SK-N-SH (cell line): ENCODE results near the gene SFMBT2. TPM values are rescaled to one million over a fixed set of nuclear protein-coding genes. Genes with fewer than 3 reads are reported as not detected.

Experiments used
- CTCF ChIA-PET: fragments of 300-600, 350-600 bp; formaldehyde crosslinking; extraction: SDS; loops from one replicate; lab custom pipeline; 2021; lab: Yijun Ruan, JAX
- POLR2A ChIA-PET: fragments of 350-600 bp; sonication (Branson Sonifier 250); formaldehyde crosslinking; extraction: SDS; loops from one replicate; lab custom pipeline; 2020; ENCODE audit warnings: antibody characterized with exemption, inconsistent platforms; lab: Yijun Ruan, JAX
- DNase-seq: peaks from one replicate; pipeline ENCODE4 v3.0.0; 2012
- H2AFZ ChIP-seq: fragments of 200-600 bp; sonication (generic); 2 replicates; pipeline ENCODE4 v1.8.1; 2016; ENCODE audit warnings: antibody characterized with exemption, mild to moderate bottlenecking, low read depth
- H3F3A ChIP-seq: fragments of 200-600 bp; sonication (generic); replicated peaks from 2 replicates; pipeline ENCODE3; 2016; ENCODE audit warnings: antibody characterized with exemption, mild to moderate bottlenecking; ENCODE audit not compliant: insufficient read depth
- H3K27ac ChIP-seq, 2 experiments: fragments of 200-500 bp in 1 of 2; fragments of 200-600 bp in 1 of 2; sonication (Bioruptor generic) in 1 of 2; sonication (generic), shearing (Covaris generic) in 1 of 2; 2 replicates each; pipeline versions ENCODE4 v1.5.1 to v1.6.1; 2014 to 2016; ENCODE audit warnings: low read depth in 2 of 2, inconsistent platforms in 1 of 2, low read length in 1 of 2, mild to moderate bottlenecking in 1 of 2, mixed read lengths in 1 of 2
- H3K27me3 ChIP-seq: fragments of 200-600 bp; sonication (generic), shearing (Covaris generic); 2 replicates; pipeline ENCODE4 v1.6.1; 2016; ENCODE audit warnings: mixed run types; ENCODE audit not compliant: insufficient read depth
- H3K36me3 ChIP-seq, 2 experiments: fragments of 200-500 bp in 1 of 2; fragments of 200-600 bp in 1 of 2; sonication (Bioruptor generic) in 1 of 2; sonication (generic) in 1 of 2; replicated peaks in 1 of 2; 2 replicates each; pipeline versions ENCODE3 to v1.5.1; 2014 to 2016; ENCODE audit warnings: low read length in 1 of 2, mild to moderate bottlenecking in 1 of 2; ENCODE audit not compliant: insufficient read depth in 2 of 2, control insufficient read depth in 1 of 2
- H3K4me1 ChIP-seq, 2 experiments: fragments of 200-500 bp in 1 of 2; fragments of 200-600 bp in 1 of 2; sonication (Bioruptor generic) in 1 of 2; sonication (generic), shearing (Covaris generic) in 1 of 2; 2 replicates each; pipeline versions ENCODE4 v1.5.1 to v1.6.1; 2014 to 2016; ENCODE audit warnings: low read depth in 1 of 2, low read length in 1 of 2, mixed run types in 1 of 2; ENCODE audit not compliant: insufficient read depth in 2 of 2, control insufficient read depth in 1 of 2
- H3K4me2 ChIP-seq: fragments of 200-600 bp; sonication (generic), shearing (Covaris generic); 2 replicates; pipeline ENCODE4 v1.6.1; 2017; ENCODE audit warnings: mixed run types
- H3K4me3 ChIP-seq, 2 experiments: fragments of 200-500 bp in 1 of 2; fragments of 200-600 bp in 1 of 2; sonication (Bioruptor generic) in 1 of 2; sonication (generic), shearing (Covaris generic) in 1 of 2; 2 replicates each; pipeline versions ENCODE4 v1.5.1 to v1.8.1; 2014 to 2016; ENCODE audit warnings: low read depth in 2 of 2, inconsistent platforms in 1 of 2, low read length in 1 of 2, mild to moderate bottlenecking in 1 of 2, mixed read lengths in 1 of 2, moderate library complexity in 1 of 2
- H3K79me2 ChIP-seq: fragments of 200-600 bp; sonication (generic); 2 replicates; pipeline ENCODE4 v1.8.1; 2017; ENCODE audit warnings: mild to moderate bottlenecking; ENCODE audit not compliant: insufficient read depth
- H3K9ac ChIP-seq: fragments of 200-600 bp; sonication (generic); 2 replicates; pipeline ENCODE4 v1.6.1; 2017; ENCODE audit warnings: mixed run types
- H3K9me2 ChIP-seq: fragments of 200-600 bp; sonication (generic); 2 replicates; pipeline ENCODE4 v1.6.1; 2017; ENCODE audit warnings: mixed run types
- H3K9me3 ChIP-seq: fragments of 200-600 bp; sonication (generic); 2 replicates; pipeline ENCODE4 v1.6.1; 2017; ENCODE audit warnings: mixed run types, mild to moderate bottlenecking, moderate library complexity
- H4K20me1 ChIP-seq: fragments of 200-600 bp; sonication (generic); 2 replicates; pipeline ENCODE4 v1.6.1; 2017; ENCODE audit warnings: mild to moderate bottlenecking, mixed run types; ENCODE audit not compliant: insufficient read depth
- CHD2 ChIP-seq: fragments of 150-350 bp; IDR thresholded peaks from 2 replicates; pipeline ENCODE4 v1.6.1; 2018; ENCODE audit warnings: low read length; ENCODE audit not compliant: partially characterized antibody
- CTCF ChIP-seq: fragments of 200-600 bp; sonication (generic); IDR thresholded peaks from 2 replicates; pipeline ENCODE4 v1.6.1; 2017; ENCODE audit warnings: antibody characterized with exemption, mild to moderate bottlenecking, moderate library complexity
- ELF1 ChIP-seq: IDR thresholded peaks from 2 replicates; pipeline ENCODE4 v1.4.0; 2012
- EZH2phosphoT487 ChIP-seq: fragments of 200-600 bp; sonication (generic); IDR thresholded peaks from 2 replicates; pipeline ENCODE4 v1.6.1; 2017; ENCODE audit warnings: low read depth, mixed run types, mild to moderate bottlenecking, antibody characterized with exemption, moderate library complexity, borderline replicate concordance
- FOSL2 ChIP-seq: IDR thresholded peaks from 2 replicates; pipeline ENCODE4 v1.4.0; 2012; ENCODE audit warnings: low read depth, mild to moderate bottlenecking, moderate library complexity, borderline replicate concordance
- FOXM1 ChIP-seq: IDR thresholded peaks from 2 replicates; pipeline ENCODE4 v1.4.0; 2012; ENCODE audit warnings: low read depth, mild to moderate bottlenecking
- JUND ChIP-seq: IDR thresholded peaks from 2 replicates; pipeline ENCODE4 v1.4.0; 2012
- NFIC ChIP-seq: IDR thresholded peaks from 2 replicates; pipeline ENCODE4 v1.4.0; 2012; ENCODE audit warnings: borderline replicate concordance
- NRF1 ChIP-seq: IDR thresholded peaks from 2 replicates; pipeline ENCODE4 v1.6.1; 2012; ENCODE audit warnings: low read depth, mild to moderate bottlenecking, low read length
- PBX3 ChIP-seq: IDR thresholded peaks from 2 replicates; pipeline ENCODE4; 2012
- RCOR1 ChIP-seq: fragments of 150-350 bp; IDR thresholded peaks from 2 replicates; pipeline ENCODE4 v1.6.1; 2017; ENCODE audit warnings: antibody characterized with exemption, low read length
- REST ChIP-seq: IDR thresholded peaks from 2 replicates; pipeline ENCODE4 v1.6.1; 2012; ENCODE audit warnings: mild to moderate bottlenecking, low read depth, low read length, moderate library complexity
- RFX5 ChIP-seq: IDR thresholded peaks from 2 replicates; pipeline ENCODE4 v1.6.1; 2012; ENCODE audit warnings: mild to moderate bottlenecking, improper control_type of control experiment, low read length
- RXRA ChIP-seq: IDR thresholded peaks from 2 replicates; pipeline ENCODE4 v1.4.0; 2012; ENCODE audit warnings: low read depth, mild to moderate bottlenecking, borderline replicate concordance
- SMC3 ChIP-seq: IDR thresholded peaks from 2 replicates; pipeline ENCODE4 v1.6.1; 2012; ENCODE audit warnings: low read depth, low read length, improper control_type of control experiment
- TEAD4 ChIP-seq: IDR thresholded peaks from 2 replicates; pipeline ENCODE4 v1.4.0; 2012; ENCODE audit warnings: mild to moderate bottlenecking, borderline replicate concordance; ENCODE audit not compliant: insufficient read depth
- YY1 ChIP-seq: IDR thresholded peaks from 2 replicates; pipeline ENCODE4 v1.4.0; 2012; ENCODE audit warnings: low read depth, mild to moderate bottlenecking
- WGBS: methylation state at CpG from one replicate; pipeline ENCODE4 v1.1.6; 2017; ENCODE audit warnings: low lambda C conversion rate; 5-methylcytosine and 5-hydroxymethylcytosine counted together
- polyA plus RNA-seq, 3 experiments: library from polyadenylated mRNA; depleted of rRNA; stranded (reverse); fragments of >200 nt; gene quantifications; 2 replicates each; pipeline ENCODE4 v1.2.3, GENCODE V29; 2012
- TF ChIP-seq, protein P1 (sequence below): IDR thresholded peaks from 2 replicates; pipeline ENCODE4 v1.4.0; 2012; ENCODE audit warnings: low read depth
- TF ChIP-seq, protein P2 (sequence below): IDR thresholded peaks from 2 replicates; pipeline ENCODE4 v1.4.0; 2012; ENCODE audit warnings: low read depth, borderline replicate concordance

Gene SFMBT2
- polyA plus RNA-seq, 1 of the 3 experiments (the other 2 are of a cell fraction), result 0.20 TPM

DNA sequence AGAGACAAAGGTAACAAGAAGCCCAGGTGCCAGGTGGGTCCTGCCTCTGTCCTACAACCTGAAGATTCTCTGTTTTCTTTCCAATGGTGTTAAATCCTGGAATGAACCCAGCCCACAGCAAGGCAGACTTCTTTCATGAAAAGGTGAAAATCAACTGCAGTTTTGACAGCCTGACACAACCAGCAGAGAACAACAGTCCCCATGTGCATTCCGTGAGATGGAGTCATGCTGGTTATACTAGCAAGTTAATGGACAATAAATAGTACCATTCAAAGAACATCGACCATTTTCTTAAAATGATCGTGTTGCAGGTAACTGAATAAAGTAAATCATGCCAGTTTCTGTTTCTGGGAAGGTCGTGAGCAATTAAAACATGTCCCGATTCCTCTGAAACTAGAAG, 131.5 kb downstream of the SFMBT2 start:
- Histone ChIP-seq H3K27me3 (no peaks in the 10 kb centered on the region), H2AFZ (no peak overlapping the region), H3F3A (no peaks in the 10 kb centered on the region), H3K36me3 (no peaks in the 10 kb centered on the region), H3K9me2 (no peaks in the 10 kb centered on the region), H3K4me2 (no peak overlapping the region), H3K27ac (no peak overlapping the region), H3K9me3 (no peaks in the 10 kb centered on the region), H3K4me1 (peaks cover 0 to 16% of the 10 kb centered on the region in 2 experiments; a peak in 2 of 4 replicates), H3K4me3 (no peak overlapping the region), H4K20me1 (no peaks in the 10 kb centered on the region), H3K9ac (no peak overlapping the region), H3K79me2 (no peaks in the 10 kb centered on the region)
- TF ChIP-seq SMC3 (no peak), TEAD4 (no peak), ELF1 (no peak), PBX3 (no peak)
- ChIA-PET POLR2A (no interaction called here), CTCF (no interaction called here)
- 47% methylated on average over 5 of the region's 5 CpGs for WGBS
- DNase-seq, result no peak

- H3K36me3 ChIP-seq, result no peaks in the 10 kb centered on the region
- H3K9me3 ChIP-seq, result no peaks in the 10 kb centered on the region
- ChIA-PET POLR2A (interaction anchor here (0.6 kb wide), 1 partner anchor 133 kb away, joined by 3 read pairs; the partner anchor contains the start of gene SFMBT2), CTCF (interaction anchor here (0.7 to 1.2 kb wide), 2 partner anchors 18 to 64 kb away, joined by 3 read pairs; no protein-coding TSS in a partner anchor)
- no peaks in the 10 kb centered on the region for H3F3A ChIP-seq
- H3K9ac ChIP-seq, result no peak overlapping the region
- H3K27ac ChIP-seq, result peak overlapping the region in 1 of 2 experiments; percentile 74; a peak in 2 of 4 replicates
- WGBS, result 49% methylated on average over 6 of the region's 6 CpGs
- H3K4me2 ChIP-seq, result no peak overlapping the region
- H3K9me2 ChIP-seq, result no peaks in the 10 kb centered on the region
- TF ChIP-seq TEAD4 (no peak), JUND (no peak), FOSL2 (no peak), CTCF (no peak), NFIC (no peak), YY1 (no peak), CHD2 (no peak), NRF1 (no peak), RXRA (no peak), RFX5 (no peak), EZH2phosphoT487 (no peak), FOXM1 (no peak), RCOR1 (no peak), REST (no peak)
- TF ChIP-seq, protein P1, sequence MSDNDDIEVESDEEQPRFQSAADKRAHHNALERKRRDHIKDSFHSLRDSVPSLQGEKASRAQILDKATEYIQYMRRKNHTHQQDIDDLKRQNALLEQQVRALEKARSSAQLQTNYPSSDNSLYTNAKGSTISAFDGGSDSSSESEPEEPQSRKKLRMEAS, result no peak
- TF ChIP-seq, protein P2, sequence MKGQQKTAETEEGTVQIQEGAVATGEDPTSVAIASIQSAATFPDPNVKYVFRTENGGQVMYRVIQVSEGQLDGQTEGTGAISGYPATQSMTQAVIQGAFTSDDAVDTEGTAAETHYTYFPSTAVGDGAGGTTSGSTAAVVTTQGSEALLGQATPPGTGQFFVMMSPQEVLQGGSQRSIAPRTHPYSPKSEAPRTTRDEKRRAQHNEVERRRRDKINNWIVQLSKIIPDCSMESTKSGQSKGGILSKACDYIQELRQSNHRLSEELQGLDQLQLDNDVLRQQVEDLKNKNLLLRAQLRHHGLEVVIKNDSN, result no peak
- no peak overlapping the region for H3K4me3 ChIP-seq
- no peaks in the 10 kb centered on the region for H3K79me2 ChIP-seq
- no peaks in the 10 kb centered on the region for H4K20me1 ChIP-seq
- peaks cover 0 to 16% of the 10 kb centered on the region in 2 experiments; a peak in 2 of 4 replicates for H3K4me1 ChIP-seq
- H2AFZ ChIP-seq, result no peak overlapping the region
- no peak for DNase-seq
- no peaks in the 10 kb centered on the region for H3K27me3 ChIP-seq
Observed at GRCh38 chr10:7277867-7278266, 133.0 kb downstream of the SFMBT2 start.
